ENCODE measurements around the gene DTNA. TPM values are rescaled to one million over a fixed set of nuclear protein-coding genes. Genes with fewer than 3 reads are reported as not detected.

DTNA gene
- polyA plus RNA-seq, 1 experiment: 16.4 TPM

- no peaks in the 10 kb centered on the region for H3K27me3 ChIP-seq (ENCODE audit: control insufficient read depth, insufficient read depth, low read length)
- CTCF ChIA-PET: interaction anchor here (2.4 kb wide), 1 partner anchor 83 kb away, joined by 10 read pairs; no protein-coding TSS in a partner anchor
- no peak overlapping the region for H3K27ac ChIP-seq (ENCODE audit: low read depth, low read length)
- no peak for DNase-seq (ENCODE audit: low read depth, low spot score)
- H3K9me3 ChIP-seq (ENCODE audit: control insufficient read depth, insufficient read depth, low read length): no peaks in the 10 kb centered on the region
- TF ChIP-seq, protein P1, sequence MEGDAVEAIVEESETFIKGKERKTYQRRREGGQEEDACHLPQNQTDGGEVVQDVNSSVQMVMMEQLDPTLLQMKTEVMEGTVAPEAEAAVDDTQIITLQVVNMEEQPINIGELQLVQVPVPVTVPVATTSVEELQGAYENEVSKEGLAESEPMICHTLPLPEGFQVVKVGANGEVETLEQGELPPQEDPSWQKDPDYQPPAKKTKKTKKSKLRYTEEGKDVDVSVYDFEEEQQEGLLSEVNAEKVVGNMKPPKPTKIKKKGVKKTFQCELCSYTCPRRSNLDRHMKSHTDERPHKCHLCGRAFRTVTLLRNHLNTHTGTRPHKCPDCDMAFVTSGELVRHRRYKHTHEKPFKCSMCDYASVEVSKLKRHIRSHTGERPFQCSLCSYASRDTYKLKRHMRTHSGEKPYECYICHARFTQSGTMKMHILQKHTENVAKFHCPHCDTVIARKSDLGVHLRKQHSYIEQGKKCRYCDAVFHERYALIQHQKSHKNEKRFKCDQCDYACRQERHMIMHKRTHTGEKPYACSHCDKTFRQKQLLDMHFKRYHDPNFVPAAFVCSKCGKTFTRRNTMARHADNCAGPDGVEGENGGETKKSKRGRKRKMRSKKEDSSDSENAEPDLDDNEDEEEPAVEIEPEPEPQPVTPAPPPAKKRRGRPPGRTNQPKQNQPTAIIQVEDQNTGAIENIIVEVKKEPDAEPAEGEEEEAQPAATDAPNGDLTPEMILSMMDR (IDR thresholded peaks at IDR 0.05; ENCODE audit: low read depth, low read length): no peak
- no peak overlapping the region for H3K4me3 ChIP-seq (ENCODE audit: low read depth, low read length)
- POLR2A ChIA-PET: no interaction called here
Observed at GRCh38 chr18:34744569-34744968, 34.5 kb downstream of the DTNA start.

DNA sequence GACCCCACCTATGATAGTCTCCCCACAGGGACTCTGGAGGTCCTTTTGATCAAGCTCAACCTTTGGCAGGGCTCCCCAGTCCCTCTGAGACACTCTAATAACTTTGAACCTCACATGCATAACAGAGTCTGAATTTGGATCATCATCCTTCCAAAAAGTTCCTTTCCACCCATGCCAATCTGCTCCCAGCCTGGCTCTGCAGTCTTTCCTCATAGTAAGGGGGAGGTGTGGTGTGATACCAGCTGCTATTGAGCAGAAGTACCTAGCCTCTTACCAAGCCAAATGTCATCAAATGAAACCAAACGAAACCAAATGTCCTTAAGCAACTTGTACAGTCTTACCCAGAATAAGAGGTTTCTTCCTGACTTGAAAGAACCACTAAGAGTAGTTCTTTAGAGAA is 36.5 kb downstream of the DTNA start:
- DNase-seq (ENCODE audit: low read depth, low spot score): no peak
- TF ChIP-seq, protein P1 (IDR thresholded peaks at IDR 0.05; ENCODE audit: low read depth, low read length): no peak
- ChIA-PET CTCF (no interaction called here), POLR2A (no interaction called here)
- Histone ChIP-seq H3K9me3 (ENCODE audit: control insufficient read depth, insufficient read depth, low read length) (no peaks in the 10 kb centered on the region), H3K4me3 (ENCODE audit: low read depth, low read length) (no peak overlapping the region), H3K27ac (ENCODE audit: low read depth, low read length) (no peak overlapping the region), H3K27me3 (ENCODE audit: control insufficient read depth, insufficient read depth, low read length) (no peaks in the 10 kb centered on the region)

DNA sequence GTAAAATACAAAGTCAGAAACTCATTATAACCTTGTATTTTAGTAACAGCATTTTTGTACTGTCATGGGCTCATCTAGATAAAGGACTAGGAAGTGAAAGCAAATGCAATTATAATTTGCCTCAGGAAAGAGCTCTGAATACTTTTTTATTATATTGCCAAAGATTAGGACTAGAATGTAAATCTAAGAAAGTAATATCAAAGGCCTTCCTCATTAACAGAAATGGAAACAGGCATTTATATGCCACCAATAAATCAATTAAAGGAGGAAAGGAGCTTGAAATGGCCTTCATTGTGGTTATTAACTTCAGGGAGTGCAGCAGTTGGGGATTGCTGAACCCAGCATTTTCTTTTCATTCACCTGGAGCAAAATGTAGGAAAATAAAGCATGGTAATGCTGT is 39.6 kb downstream of the DTNA start:
- CTCF ChIA-PET: interaction anchor here (0.9 to 3.8 kb wide), 3 partner anchors 14 to 88 kb away, joined by 3 to 16 read pairs (median 3); no protein-coding TSS in a partner anchor
- POLR2A ChIA-PET: no interaction called here
- H3K9me3 ChIP-seq (ENCODE audit: control insufficient read depth, insufficient read depth, low read length): no peaks in the 10 kb centered on the region
- H3K4me3 ChIP-seq (ENCODE audit: low read depth, low read length): no peak overlapping the region
- H3K27ac ChIP-seq (ENCODE audit: low read depth, low read length): no peak overlapping the region
- TF ChIP-seq, protein P1 (IDR thresholded peaks at IDR 0.05; ENCODE audit: low read depth, low read length): no peak
- DNase-seq (ENCODE audit: low read depth, low spot score): no peak
- H3K27me3 ChIP-seq (ENCODE audit: control insufficient read depth, insufficient read depth, low read length): no peaks in the 10 kb centered on the region

- H3K27me3 ChIP-seq (ENCODE audit: control insufficient read depth, insufficient read depth, low read length): no peaks in the 10 kb centered on the region
- TF ChIP-seq, protein P1 (IDR thresholded peaks at IDR 0.05; ENCODE audit: low read depth, low read length): no peak
- no peak for DNase-seq (ENCODE audit: low read depth, low spot score)
- no peak overlapping the region for H3K4me3 ChIP-seq (ENCODE audit: low read depth, low read length)
- no peaks in the 10 kb centered on the region for H3K9me3 ChIP-seq (ENCODE audit: control insufficient read depth, insufficient read depth, low read length)
- ChIA-PET CTCF (interaction anchor here (3.8 kb wide), 1 partner anchor 91 kb away, joined by 16 read pairs; no protein-coding TSS in a partner anchor), POLR2A (no interaction called here)
- H3K27ac ChIP-seq (ENCODE audit: low read depth, low read length): no peak overlapping the region
Observed at GRCh38 chr18:34752056-34752455, 42.0 kb downstream of the DTNA start.

DNA sequence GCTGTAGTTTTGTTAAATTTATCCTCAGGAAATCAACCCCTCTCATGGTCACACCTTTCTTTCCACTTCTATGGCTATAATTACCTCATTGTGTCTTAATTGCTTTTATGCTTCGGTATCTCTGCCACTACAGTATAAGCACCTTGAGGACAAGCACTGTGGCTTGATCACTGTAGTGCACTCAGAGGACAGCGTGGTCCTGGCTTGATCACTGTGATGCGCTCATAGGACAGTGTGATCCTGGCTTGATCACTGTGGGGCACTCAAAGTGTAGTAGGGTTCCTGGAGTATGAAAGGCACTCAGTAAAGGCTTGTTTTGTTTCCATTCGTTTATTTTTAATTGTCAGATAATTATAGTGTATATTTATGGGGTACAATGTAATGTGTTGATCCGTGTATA is 44.2 kb downstream of the DTNA start:
- DNase-seq (ENCODE audit: low read depth, low spot score): no peak
- POLR2A ChIA-PET: no interaction called here
- Histone ChIP-seq H3K27me3 (ENCODE audit: control insufficient read depth, insufficient read depth, low read length) (no peaks in the 10 kb centered on the region), H3K4me3 (ENCODE audit: low read depth, low read length) (no peak overlapping the region), H3K9me3 (ENCODE audit: control insufficient read depth, insufficient read depth, low read length) (no peaks in the 10 kb centered on the region), H3K27ac (ENCODE audit: low read depth, low read length) (no peak overlapping the region)
- CTCF ChIA-PET: no interaction called here
- TF ChIP-seq, protein P1 (IDR thresholded peaks at IDR 0.05; ENCODE audit: low read depth, low read length): no peak
